ENCODE data around the gene ENG. TPM values are rescaled to one million over a fixed set of nuclear protein-coding genes. Genes with fewer than 3 reads are reported as not detected.
A peak's percentile ranks its signal among the peaks of the same experiment; 100 is the strongest.

Gene ENG
- total and polyA plus RNA-seq, 8 donors, result 4.0 to 58.5 (median 25.2) TPM

- Histone ChIP-seq H3K4me1 (peaks cover 13 to 44% (median 31%) of the 10 kb centered on the region in 4 donors), H3K9me3 (no peaks in the 10 kb centered on the region), H3K27ac (peak overlapping the region; percentile 41 to 82 (median 69)), H3K36me3 (peaks cover 0 to 3% (median 0%) of the 10 kb centered on the region in 4 donors), H3K4me3 (peak overlapping the region; percentile 50 to 58 (median 54)), H3K27me3 (peaks cover 0 to 4% (median 0%) of the 10 kb centered on the region in 3 donors)
- no peak for TF ChIP-seq CTCF (IDR thresholded peaks at IDR 0.05)
- no peak for TF ChIP-seq EP300 (IDR thresholded peaks at IDR 0.05)
- TF ChIP-seq POLR2A (IDR thresholded peaks at IDR 0.05), result no peak
- no peak for TF ChIP-seq POLR2AphosphoS5 (IDR thresholded peaks at IDR 0.05)
- WGBS, 5 donors, result 60 to 74% (median 68%) methylated on average over 2 to 4 of the region's 4 CpGs
- intact Hi-C loops (cut with DNase I; ENCODE audit: low total_unique reads), result no loop called here
- peak in 1 of 2 donors; percentile 42 for DNase-seq
These were observed 84.4 kb downstream of the ENG start for GRCh38 chr9:127769929-127770582.

DNA sequence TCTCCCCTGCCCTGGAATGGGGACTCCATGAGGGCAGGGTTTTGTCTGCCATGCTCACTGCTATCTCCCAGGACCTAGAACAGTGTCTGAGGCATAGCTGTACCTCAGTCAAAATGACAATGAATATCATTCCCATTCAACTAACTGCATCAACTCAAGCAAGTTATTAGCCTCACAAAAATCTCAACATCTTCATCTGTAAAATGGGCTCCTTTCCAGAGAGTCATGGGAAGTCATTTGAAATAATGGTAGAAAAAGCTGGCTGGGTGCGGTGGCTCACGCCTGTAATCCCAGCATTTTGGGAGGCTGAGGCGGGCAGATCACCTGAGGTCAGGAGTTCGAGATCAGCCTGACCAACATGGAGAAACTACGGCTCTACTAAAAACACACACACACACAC is 85.4 kb downstream of the ENG start:
- no peak for DNase-seq
- intact Hi-C loops (cut with DNase I; ENCODE audit: low total_unique reads), result no loop called here
- peaks cover 0 to 3% (median 0%) of the 10 kb centered on the region in 4 donors for H3K36me3 ChIP-seq
- H3K4me1 ChIP-seq, result peaks cover 13 to 44% (median 33%) of the 10 kb centered on the region in 4 donors
- 88 to 97% (median 91%) methylated on average over 5 of the region's 5 CpGs for WGBS, 5 donors
- H3K27ac ChIP-seq, result peak overlapping the region in 4 of 5 donors; percentile 39 to 82 (median 72)
- TF ChIP-seq EP300 (IDR thresholded peaks at IDR 0.05), result no peak
- no peak for TF ChIP-seq CTCF (IDR thresholded peaks at IDR 0.05)
- no peak for TF ChIP-seq POLR2A (IDR thresholded peaks at IDR 0.05)
- no peak for TF ChIP-seq POLR2AphosphoS5 (IDR thresholded peaks at IDR 0.05)
- H3K27me3 ChIP-seq, result peaks cover 0 to 10% (median 0%) of the 10 kb centered on the region in 3 donors
- H3K9me3 ChIP-seq, result no peaks in the 10 kb centered on the region
- H3K4me3 ChIP-seq, result peak overlapping the region in 1 of 4 donors; percentile 57

GRCh38 chr9:127768698-127769097 is 85.8 kb downstream of the ENG start:
- Histone ChIP-seq H3K9me3 (no peaks in the 10 kb centered on the region), H3K27me3 (peaks cover 0 to 14% (median 0%) of the 10 kb centered on the region in 3 donors), H3K36me3 (no peaks in the 10 kb centered on the region), H3K4me1 (peaks cover 13 to 44% (median 33%) of the 10 kb centered on the region in 4 donors), H3K4me3 (no peak overlapping the region), H3K27ac (peak overlapping the region in 4 of 5 donors; percentile 39 to 82 (median 72))
- 63 to 79% (median 74%) methylated on average over 8 of the region's 8 CpGs for WGBS, 5 donors
- intact Hi-C loops (cut with DNase I; ENCODE audit: low total_unique reads), result no loop called here
- no peak for TF ChIP-seq EP300 (IDR thresholded peaks at IDR 0.05)
- no peak for TF ChIP-seq POLR2A (IDR thresholded peaks at IDR 0.05)
- no peak for TF ChIP-seq CTCF (IDR thresholded peaks at IDR 0.05)
- no peak for TF ChIP-seq POLR2AphosphoS5 (IDR thresholded peaks at IDR 0.05)
- no peak for DNase-seq

GRCh38 chr9:127767909-127768331 is 86.5 kb downstream of the ENG start:
- H3K4me1 ChIP-seq, result peaks cover 13 to 45% (median 33%) of the 10 kb centered on the region in 4 donors

More at GRCh38 chr9:127767909-127768331, 86.5 kb downstream of the ENG start:
- Histone ChIP-seq H3K27ac (peak overlapping the region; percentile 39 to 82 (median 65)), H3K4me3 (no peak overlapping the region), H3K27me3 (peaks cover 0 to 21% (median 0%) of the 10 kb centered on the region in 3 donors), H3K36me3 (no peaks in the 10 kb centered on the region), H3K9me3 (no peaks in the 10 kb centered on the region)
- no peak for TF ChIP-seq POLR2AphosphoS5 (IDR thresholded peaks at IDR 0.05)
- no peak for TF ChIP-seq CTCF (IDR thresholded peaks at IDR 0.05)
- no peak for TF ChIP-seq EP300 (IDR thresholded peaks at IDR 0.05)
- TF ChIP-seq POLR2A (IDR thresholded peaks at IDR 0.05), result no peak
- peak in 1 of 2 donors; percentile 83 for DNase-seq
- WGBS, 5 donors, result 28 to 58% (median 48%) methylated on average over 7 to 13 of the region's 13 CpGs
- intact Hi-C loops (cut with DNase I; ENCODE audit: low total_unique reads), result no loop called here

Measured in stomach (tissue), 9 donors.